ENCODE data around the gene POLG2. TPM values are rescaled to one million over a fixed set of nuclear protein-coding genes. Genes with fewer than 3 reads are reported as not detected.
A peak's percentile ranks its signal among the peaks of the same experiment; 100 is the strongest.

Gene POLG2
- total RNA-seq, 4 donors from 2014 or later = 2.4 to 41.8 (median 17.8) TPM

DNA sequence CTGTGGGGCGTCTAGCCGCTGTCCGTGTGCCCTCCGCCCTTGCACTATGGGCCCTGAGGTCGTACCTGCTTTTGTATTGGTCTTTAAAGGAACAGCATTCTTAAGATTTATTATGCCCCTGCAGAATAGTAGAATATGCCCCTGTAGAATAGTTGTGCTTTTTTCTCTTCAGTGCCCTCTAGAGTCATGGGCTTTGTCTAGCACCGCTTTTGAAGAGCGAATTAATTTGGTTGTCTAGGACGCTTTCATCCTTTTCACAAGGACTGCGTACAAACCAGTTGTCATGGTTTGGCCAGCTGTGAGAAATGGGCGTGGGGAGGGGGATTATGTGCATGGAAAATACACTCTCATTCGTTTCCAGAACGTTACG lies 10.5 kb upstream of the POLG2 start:
- peak in 1 of 2 donors; percentile 33 for DNase-seq
- intact Hi-C loops (cut with DNase I; ENCODE audit: low total_unique reads) = no loop called here
- no peaks in the 10 kb centered on the region for H3K36me3 ChIP-seq
- TF ChIP-seq POLR2A (IDR thresholded peaks at IDR 0.05) = no peak
- TF ChIP-seq, protein P1, sequence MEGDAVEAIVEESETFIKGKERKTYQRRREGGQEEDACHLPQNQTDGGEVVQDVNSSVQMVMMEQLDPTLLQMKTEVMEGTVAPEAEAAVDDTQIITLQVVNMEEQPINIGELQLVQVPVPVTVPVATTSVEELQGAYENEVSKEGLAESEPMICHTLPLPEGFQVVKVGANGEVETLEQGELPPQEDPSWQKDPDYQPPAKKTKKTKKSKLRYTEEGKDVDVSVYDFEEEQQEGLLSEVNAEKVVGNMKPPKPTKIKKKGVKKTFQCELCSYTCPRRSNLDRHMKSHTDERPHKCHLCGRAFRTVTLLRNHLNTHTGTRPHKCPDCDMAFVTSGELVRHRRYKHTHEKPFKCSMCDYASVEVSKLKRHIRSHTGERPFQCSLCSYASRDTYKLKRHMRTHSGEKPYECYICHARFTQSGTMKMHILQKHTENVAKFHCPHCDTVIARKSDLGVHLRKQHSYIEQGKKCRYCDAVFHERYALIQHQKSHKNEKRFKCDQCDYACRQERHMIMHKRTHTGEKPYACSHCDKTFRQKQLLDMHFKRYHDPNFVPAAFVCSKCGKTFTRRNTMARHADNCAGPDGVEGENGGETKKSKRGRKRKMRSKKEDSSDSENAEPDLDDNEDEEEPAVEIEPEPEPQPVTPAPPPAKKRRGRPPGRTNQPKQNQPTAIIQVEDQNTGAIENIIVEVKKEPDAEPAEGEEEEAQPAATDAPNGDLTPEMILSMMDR (IDR thresholded peaks at IDR 0.05) = peak in 3 of 4 experiments; percentile 24 to 42 (median 38)
- peaks cover 0 to 15% of the 10 kb centered on the region in 2 donors for H3K4me1 ChIP-seq
- H3K27ac ChIP-seq = peak overlapping the region; percentile 100
- peak overlapping the region; percentile 96 to 99 for H3K4me3 ChIP-seq
- no peaks in the 10 kb centered on the region for H3K9me3 ChIP-seq
- H3K27me3 ChIP-seq = no peaks in the 10 kb centered on the region

DNA sequence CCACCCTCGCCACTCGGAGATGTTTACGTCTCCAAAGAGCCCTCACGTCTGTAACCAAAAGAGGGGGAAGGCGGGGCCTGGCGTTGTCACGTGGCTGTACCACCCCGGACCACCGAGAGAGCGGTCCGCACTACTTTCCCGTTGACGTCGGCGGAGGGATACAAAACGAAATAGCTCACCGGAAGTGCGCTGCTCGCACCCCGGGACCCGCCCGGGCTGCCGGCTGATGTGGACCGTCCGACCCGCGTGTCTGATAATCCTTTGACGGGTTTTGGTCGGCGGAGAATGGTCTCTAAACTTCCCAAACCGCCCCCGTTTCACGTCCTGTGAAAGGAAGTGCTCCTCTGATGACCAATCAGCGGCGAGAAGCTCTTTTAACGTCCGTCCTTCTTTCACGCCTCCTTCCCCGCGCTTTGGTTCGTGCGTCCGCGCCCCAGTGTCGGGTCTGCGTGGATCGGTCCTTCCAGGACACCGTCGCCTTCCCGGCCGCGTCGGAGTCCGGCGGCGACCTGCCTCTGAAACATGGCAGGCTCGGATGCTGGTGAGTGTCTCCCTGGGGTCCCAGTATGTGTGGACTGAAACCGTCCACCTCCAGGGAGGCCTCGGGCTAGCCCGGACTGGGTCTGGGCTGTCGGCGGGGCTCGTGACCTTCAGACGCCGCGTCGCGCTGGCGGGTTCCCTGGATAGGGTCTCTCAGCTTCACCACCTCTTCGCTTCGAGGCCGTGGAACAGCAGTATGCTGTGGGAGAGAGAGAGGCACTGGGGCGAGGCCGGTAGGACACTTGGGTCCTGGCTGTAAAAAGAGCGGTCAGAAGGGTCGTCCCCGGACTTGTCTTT lies 9.9 kb upstream of the POLG2 start, which contains the start of gene CEP95:
CEP95 (plus strand) TSS at position 402 of the 837 bp plus-strand sequence; CDS start at position 523, 121 bp downstream.
- Histone ChIP-seq H3K4me1 (peaks cover 0 to 15% of the 10 kb centered on the region in 2 donors), H3K27ac (peak within 1 kb of the TSS; percentile 100), H3K4me3 (peak within 1 kb of the TSS; percentile 96 to 99), H3K36me3 (no peaks in the 10 kb centered on the region), H3K9me3 (no peaks in the 10 kb centered on the region), H3K27me3 (no peaks in the 10 kb centered on the region)
- peak; percentile 95 to 99 for DNase-seq
- intact Hi-C loops (cut with DNase I; ENCODE audit: low total_unique reads) = no loop called here
- TF ChIP-seq, protein P1 (IDR thresholded peaks at IDR 0.05) = peak in 1 of 4 experiments; percentile 6
- TF ChIP-seq POLR2A (IDR thresholded peaks at IDR 0.05) = peak; percentile 74 to 79

DNA sequence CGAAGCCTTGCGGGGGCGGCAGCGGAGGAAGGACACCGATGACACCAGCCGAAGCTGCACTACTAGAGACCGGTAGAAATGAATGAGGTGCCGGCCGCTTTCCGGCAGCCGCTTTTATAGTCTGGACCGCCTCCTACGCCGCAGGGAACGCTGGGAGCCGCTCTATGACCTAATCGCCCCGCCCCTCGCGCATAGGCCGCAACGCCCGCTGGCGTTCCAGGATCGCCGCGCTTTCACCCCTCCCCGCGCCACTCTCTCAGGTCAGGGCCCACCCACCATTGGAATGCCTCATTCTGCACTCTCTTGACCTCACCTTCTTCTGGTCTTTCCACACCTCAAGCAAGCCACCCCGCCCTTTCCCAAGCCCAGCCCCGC lies 9.3 kb upstream of the POLG2 start, which contains the start of gene DDX5:
DDX5 (minus strand) TSS at position 89 of the 375 bp plus-strand sequence. CDS start 170 bp downstream, outside the sequence.
- intact Hi-C loops (cut with DNase I; ENCODE audit: low total_unique reads) = no loop called here
- TF ChIP-seq, protein P1 (IDR thresholded peaks at IDR 0.05) = no peak
- TF ChIP-seq POLR2A (IDR thresholded peaks at IDR 0.05) = peak; percentile 86 to 92
- H3K9me3 ChIP-seq = no peaks in the 10 kb centered on the region
- no peaks in the 10 kb centered on the region for H3K27me3 ChIP-seq
- H3K4me3 ChIP-seq = peak within 1 kb of the TSS; percentile 96 to 99
- peaks cover 0 to 15% of the 10 kb centered on the region in 2 donors for H3K4me1 ChIP-seq
- no peaks in the 10 kb centered on the region for H3K36me3 ChIP-seq
- peak; percentile 96 to 97 for DNase-seq
- H3K27ac ChIP-seq = peak within 1 kb of the TSS; percentile 100

DNA sequence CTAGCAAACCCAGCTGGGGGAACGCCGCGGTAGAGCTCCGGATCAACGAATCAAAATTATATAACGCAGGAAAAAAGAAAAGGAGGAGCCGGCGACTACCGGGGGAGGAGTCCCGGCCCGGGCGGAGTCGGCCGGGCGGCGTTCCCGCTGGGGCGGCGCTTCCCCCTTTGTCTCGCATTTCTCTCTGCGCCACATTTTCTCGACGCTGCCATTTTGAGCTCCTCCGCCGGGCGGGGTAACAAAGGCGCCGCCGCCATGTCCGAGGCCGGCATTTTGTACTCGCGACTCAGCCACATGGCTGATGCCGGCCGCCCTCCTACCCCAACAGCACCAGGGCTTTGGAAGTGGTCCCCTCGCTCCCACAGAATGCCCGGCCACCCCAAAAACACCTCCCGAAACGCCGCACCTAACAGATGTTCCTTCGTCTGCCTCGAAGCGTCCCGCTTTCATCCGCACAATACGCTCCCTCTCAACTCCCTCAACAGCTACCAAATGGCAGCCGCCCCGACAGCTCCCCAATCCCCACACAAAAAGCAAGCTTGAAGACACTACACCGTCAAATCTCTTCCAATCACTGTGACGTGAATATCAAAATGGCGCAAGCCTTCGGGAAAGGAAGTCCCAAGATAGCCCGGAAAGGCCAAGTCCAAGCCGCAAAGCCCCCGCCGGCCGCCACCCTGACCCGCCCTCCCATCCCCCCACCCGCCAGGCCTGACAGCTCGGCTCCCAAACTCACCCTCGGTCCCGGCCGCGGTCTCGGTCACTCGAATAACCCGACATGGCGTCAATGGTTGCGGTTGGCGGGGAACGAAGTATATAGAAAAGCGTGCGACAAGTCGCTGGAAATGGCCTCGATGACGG lies 8.7 kb upstream of the POLG2 start:
- intact Hi-C loops (cut with DNase I; ENCODE audit: low total_unique reads) = no loop called here
- H3K36me3 ChIP-seq = no peaks in the 10 kb centered on the region

More for the DNA sequence above, 8.7 kb upstream of the POLG2 start:
- no peaks in the 10 kb centered on the region for H3K27me3 ChIP-seq
- H3K9me3 ChIP-seq = no peaks in the 10 kb centered on the region
- H3K27ac ChIP-seq = peak overlapping the region; percentile 100
- peak; percentile 93 for DNase-seq
- H3K4me3 ChIP-seq = peak overlapping the region; percentile 96 to 99
- peaks cover 0 to 15% of the 10 kb centered on the region in 2 donors for H3K4me1 ChIP-seq
- TF ChIP-seq, protein P1 (IDR thresholded peaks at IDR 0.05) = peak in 1 of 4 experiments; percentile 17
- TF ChIP-seq POLR2A (IDR thresholded peaks at IDR 0.05) = peak; percentile 68 to 82
